ENCODE data around the gene LIFR. TPM values are rescaled to one million over a fixed set of nuclear protein-coding genes. Genes with fewer than 3 reads are reported as not detected.

LIFR gene
- total RNA-seq, 1 experiment from 2014 or later, result 91.3 TPM

DNA sequence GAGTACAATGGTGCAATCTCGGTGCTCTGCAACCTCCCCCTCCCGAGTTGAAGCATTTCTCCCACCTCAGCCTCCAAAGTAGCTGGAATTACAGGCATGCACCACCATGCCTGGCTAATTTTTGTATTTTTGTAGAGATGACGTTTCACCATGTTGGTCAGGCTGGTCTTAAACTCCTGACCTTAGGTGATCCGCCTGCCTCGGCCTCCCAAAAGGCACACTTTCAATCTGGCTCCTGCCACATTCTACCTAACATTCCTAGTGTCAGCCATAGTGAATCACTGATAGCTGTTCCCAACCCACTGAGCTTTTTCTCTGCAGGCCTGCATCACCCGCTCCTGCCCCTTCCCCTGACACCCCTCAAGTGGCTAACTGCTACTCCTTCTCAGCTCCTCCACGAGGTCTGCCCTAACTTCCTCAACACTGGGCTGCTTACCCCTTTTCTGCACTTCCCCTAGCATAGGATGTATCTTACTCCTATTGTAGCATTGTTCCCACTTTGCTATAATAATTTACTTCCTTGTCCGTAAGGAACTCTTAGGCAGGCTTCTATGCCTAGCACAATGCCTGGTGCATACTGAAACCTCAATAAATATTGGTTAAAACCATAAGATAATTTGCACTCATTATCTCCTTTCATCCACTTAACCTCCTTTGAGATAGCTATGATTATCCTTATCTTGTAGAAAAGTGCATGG is 42.0 kb upstream of the LIFR start:
- ChIA-PET CTCF (no interaction called here), POLR2A (no interaction called here)
- Histone ChIP-seq H3K4me3 (ENCODE audit: low read depth in 2 of 2, low read length in 2 of 2) (no peak overlapping the region), H3K36me3 (ENCODE audit: control insufficient read depth, insufficient read depth, low read length) (no peaks in the 10 kb centered on the region), H3K4me1 (ENCODE audit: control insufficient read depth, insufficient read depth, low read length) (peaks cover 46% of the 10 kb centered on the region), H3K27me3 (ENCODE audit: control insufficient read depth, insufficient read depth, low read length) (no peaks in the 10 kb centered on the region), H3K27ac (ENCODE audit: low read length) (peak overlapping the region; percentile 70), H3K9me3 (ENCODE audit: control insufficient read depth, insufficient read depth, low read depth, low read length) (no peaks in the 10 kb centered on the region)
- no peak for DNase-seq (ENCODE audit: low read depth, low spot score)
- TF ChIP-seq, protein P1, sequence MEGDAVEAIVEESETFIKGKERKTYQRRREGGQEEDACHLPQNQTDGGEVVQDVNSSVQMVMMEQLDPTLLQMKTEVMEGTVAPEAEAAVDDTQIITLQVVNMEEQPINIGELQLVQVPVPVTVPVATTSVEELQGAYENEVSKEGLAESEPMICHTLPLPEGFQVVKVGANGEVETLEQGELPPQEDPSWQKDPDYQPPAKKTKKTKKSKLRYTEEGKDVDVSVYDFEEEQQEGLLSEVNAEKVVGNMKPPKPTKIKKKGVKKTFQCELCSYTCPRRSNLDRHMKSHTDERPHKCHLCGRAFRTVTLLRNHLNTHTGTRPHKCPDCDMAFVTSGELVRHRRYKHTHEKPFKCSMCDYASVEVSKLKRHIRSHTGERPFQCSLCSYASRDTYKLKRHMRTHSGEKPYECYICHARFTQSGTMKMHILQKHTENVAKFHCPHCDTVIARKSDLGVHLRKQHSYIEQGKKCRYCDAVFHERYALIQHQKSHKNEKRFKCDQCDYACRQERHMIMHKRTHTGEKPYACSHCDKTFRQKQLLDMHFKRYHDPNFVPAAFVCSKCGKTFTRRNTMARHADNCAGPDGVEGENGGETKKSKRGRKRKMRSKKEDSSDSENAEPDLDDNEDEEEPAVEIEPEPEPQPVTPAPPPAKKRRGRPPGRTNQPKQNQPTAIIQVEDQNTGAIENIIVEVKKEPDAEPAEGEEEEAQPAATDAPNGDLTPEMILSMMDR (IDR thresholded peaks at IDR 0.05), result no peak
- TF ChIP-seq, protein P2, sequence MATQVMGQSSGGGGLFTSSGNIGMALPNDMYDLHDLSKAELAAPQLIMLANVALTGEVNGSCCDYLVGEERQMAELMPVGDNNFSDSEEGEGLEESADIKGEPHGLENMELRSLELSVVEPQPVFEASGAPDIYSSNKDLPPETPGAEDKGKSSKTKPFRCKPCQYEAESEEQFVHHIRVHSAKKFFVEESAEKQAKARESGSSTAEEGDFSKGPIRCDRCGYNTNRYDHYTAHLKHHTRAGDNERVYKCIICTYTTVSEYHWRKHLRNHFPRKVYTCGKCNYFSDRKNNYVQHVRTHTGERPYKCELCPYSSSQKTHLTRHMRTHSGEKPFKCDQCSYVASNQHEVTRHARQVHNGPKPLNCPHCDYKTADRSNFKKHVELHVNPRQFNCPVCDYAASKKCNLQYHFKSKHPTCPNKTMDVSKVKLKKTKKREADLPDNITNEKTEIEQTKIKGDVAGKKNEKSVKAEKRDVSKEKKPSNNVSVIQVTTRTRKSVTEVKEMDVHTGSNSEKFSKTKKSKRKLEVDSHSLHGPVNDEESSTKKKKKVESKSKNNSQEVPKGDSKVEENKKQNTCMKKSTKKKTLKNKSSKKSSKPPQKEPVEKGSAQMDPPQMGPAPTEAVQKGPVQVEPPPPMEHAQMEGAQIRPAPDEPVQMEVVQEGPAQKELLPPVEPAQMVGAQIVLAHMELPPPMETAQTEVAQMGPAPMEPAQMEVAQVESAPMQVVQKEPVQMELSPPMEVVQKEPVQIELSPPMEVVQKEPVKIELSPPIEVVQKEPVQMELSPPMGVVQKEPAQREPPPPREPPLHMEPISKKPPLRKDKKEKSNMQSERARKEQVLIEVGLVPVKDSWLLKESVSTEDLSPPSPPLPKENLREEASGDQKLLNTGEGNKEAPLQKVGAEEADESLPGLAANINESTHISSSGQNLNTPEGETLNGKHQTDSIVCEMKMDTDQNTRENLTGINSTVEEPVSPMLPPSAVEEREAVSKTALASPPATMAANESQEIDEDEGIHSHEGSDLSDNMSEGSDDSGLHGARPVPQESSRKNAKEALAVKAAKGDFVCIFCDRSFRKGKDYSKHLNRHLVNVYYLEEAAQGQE (IDR thresholded peaks at IDR 0.05; ENCODE audit: insufficient read depth in 1 of 2, low read depth in 2 of 2, low read length in 1 of 2), result no peak
- TF ChIP-seq SIN3A (IDR thresholded peaks at IDR 0.05; ENCODE audit: borderline replicate concordance, insufficient read depth, low read depth, low read length) (no peak), TCF7L2 (IDR thresholded peaks at IDR 0.05; ENCODE audit: low read depth, low read length) (no peak), POLR2AphosphoS5 (IDR thresholded peaks at IDR 0.05; ENCODE audit: low read depth, low read length) (no peak)
- peak; percentile 70 for ATAC-seq
- intact Hi-C loops (cut with micrococcal nuclease; ENCODE audit: unreplicated experiment), result no loop called here
- in situ Hi-C loops (cut with HindIII; ENCODE audit: low pct_unique_long_range_greater_than_20kb, low sequenced_read_pairs), result no loop called here
- BruUV-seq (replicated peaks), result no TSS peak

DNA sequence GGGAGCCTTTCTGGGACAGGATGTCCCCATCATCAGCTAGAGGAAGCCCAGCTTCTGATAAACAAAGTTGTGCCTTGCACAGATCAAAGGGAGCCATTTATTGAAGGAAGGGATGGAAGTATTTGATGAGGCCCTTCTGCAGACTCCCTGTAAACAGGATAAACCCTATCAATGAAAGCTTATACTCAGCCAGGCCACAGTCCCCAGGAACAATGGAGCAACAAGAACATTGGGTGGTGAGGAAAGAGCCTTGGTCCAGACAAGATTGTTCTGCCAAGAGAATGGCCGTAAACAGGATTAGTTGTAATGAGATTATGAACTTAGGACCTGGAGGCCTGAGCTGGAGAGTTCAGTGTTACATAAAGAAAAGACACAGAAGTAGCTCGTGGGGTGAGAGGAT is 40.5 kb upstream of the LIFR start:
- no peaks in the 10 kb centered on the region for H3K36me3 ChIP-seq (ENCODE audit: control insufficient read depth, insufficient read depth, low read length)
- peaks cover 46% of the 10 kb centered on the region for H3K4me1 ChIP-seq (ENCODE audit: control insufficient read depth, insufficient read depth, low read length)
- ATAC-seq, result no peak
- no TSS peak for BruUV-seq (replicated peaks)
- H3K9me3 ChIP-seq (ENCODE audit: control insufficient read depth, insufficient read depth, low read depth, low read length), result no peaks in the 10 kb centered on the region
- H3K27me3 ChIP-seq (ENCODE audit: control insufficient read depth, insufficient read depth, low read length), result no peaks in the 10 kb centered on the region
- intact Hi-C loops (cut with micrococcal nuclease; ENCODE audit: unreplicated experiment) (no loop called here), in situ Hi-C loops (cut with HindIII; ENCODE audit: low pct_unique_long_range_greater_than_20kb, low sequenced_read_pairs) (no loop called here)
- H3K4me3 ChIP-seq (ENCODE audit: low read depth in 2 of 2, low read length in 2 of 2), result no peak overlapping the region
- TF ChIP-seq, protein P2 (IDR thresholded peaks at IDR 0.05; ENCODE audit: insufficient read depth in 1 of 2, low read depth in 2 of 2, low read length in 1 of 2), result no peak
- TF ChIP-seq TCF7L2 (IDR thresholded peaks at IDR 0.05; ENCODE audit: low read depth, low read length) (no peak), SIN3A (IDR thresholded peaks at IDR 0.05; ENCODE audit: borderline replicate concordance, insufficient read depth, low read depth, low read length) (no peak), POLR2AphosphoS5 (IDR thresholded peaks at IDR 0.05; ENCODE audit: low read depth, low read length) (no peak)
- TF ChIP-seq, protein P1 (IDR thresholded peaks at IDR 0.05), result no peak
- no peak for DNase-seq (ENCODE audit: low read depth, low spot score)
- peak overlapping the region; percentile 67 for H3K27ac ChIP-seq (ENCODE audit: low read length)
- ChIA-PET CTCF (no interaction called here), POLR2A (interaction anchor here (0.6 kb wide), 2 partner anchors 30 to 147 kb away, joined by 3 read pairs; no protein-coding TSS in a partner anchor)
